GM19351 (cell line): ENCODE results near the gene CHID1.

ENCODE experiments used
- ATAC-seq: cut with Tn5 transposase; IDR thresholded peaks from one replicate; pipeline ENCODE4 v1.9.1; 2021; ENCODE audit warnings: mild to moderate bottlenecking, moderate library complexity; ENCODE audit not compliant: unreplicated experiment

The CHID1 gene

GRCh38 chr11:910589-911030 lies at the start of gene CHID1:
Gene CHID1 (minus strand): TSS chr11:910810. CDS start chr11:904816, 5,994 bp downstream.
- ATAC-seq, result peak; percentile 81

DNA sequence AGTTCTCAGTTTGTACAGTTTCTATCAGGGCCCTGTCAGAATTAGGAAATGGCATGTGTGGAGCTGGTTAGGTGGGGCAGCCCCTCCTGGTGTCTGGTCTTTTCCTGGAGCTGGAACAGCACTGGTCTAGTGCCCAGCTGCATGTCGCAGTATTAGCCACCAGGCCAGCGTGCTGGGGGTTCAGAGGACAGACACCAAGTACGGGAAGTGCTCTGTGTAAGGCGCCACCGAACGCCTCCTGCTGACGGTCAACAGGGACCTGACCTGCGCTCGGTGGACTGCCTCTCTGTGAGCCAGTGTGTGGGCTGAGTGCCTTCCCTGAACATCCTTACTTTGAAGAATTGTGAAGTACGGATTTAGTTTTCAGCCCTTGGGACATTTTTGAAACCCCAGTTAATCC lies 49.0 kb upstream of the CHID1 start:
- ATAC-seq, result no peak

DNA sequence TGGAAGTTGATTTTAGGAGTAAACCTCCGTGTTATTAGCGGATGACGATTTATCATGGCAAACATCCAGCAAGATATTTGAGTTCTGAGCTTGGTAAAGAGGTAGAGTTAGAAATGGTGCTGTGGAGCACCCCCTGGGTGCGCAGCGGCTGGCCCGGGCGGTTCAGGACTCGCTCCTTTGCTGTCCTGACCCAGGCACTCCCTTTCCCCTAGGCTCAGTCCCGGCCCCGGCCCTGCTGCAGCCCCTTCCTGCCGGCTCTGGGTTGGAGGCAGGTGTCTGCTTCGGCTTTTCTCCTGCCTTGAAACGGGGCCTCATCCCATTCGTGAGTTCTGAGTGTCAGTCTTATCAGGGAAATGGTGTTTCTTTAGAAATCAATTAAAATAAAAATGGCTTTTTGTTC lies 48.4 kb upstream of the CHID1 start:
- ATAC-seq, result no peak

- ATAC-seq, result no peak
These were observed 47.5 kb upstream of the CHID1 start for GRCh38 chr11:958101-958500.

- ATAC-seq, result no peak
These were observed 46.8 kb upstream of the CHID1 start for GRCh38 chr11:957212-957920.

GRCh38 chr11:955154-956063 lies 44.8 kb upstream of the CHID1 start:
- no peak for ATAC-seq

DNA sequence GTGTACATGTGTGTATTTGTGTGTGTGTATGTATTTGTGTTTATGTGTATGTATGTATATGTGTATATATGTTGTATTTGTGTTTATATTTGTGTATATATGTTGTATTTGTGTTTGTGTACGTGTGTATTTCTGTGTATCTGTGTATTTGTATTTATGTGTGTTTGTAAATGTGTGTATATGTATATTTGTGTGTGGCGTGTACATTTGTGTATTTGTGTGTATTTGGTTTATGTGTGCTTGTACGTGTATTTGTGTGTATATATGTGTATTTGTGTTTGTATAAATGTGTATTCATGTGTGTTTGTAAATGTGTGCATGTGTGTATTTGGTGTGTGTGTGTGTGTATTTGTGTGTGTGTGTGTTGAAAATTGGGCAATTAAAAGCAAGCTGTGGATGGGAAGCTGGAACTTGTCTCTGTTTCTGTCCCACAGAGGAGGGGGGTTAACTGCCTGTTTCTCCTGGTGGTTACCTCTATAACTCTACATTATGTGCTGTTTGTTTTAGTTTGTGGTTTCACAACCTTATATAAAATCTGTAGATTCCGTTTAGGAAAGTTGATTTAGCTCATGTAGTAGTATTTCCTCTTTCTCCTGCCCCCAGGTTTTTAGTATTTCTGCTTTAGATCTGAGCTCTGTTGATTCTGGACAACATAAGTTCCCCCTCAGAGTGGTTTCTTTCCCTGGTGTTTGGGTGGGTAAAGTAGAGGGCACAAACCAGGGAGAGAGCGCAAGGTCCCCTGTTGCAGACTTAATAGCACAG lies 44.0 kb upstream of the CHID1 start:
- no peak for ATAC-seq

DNA sequence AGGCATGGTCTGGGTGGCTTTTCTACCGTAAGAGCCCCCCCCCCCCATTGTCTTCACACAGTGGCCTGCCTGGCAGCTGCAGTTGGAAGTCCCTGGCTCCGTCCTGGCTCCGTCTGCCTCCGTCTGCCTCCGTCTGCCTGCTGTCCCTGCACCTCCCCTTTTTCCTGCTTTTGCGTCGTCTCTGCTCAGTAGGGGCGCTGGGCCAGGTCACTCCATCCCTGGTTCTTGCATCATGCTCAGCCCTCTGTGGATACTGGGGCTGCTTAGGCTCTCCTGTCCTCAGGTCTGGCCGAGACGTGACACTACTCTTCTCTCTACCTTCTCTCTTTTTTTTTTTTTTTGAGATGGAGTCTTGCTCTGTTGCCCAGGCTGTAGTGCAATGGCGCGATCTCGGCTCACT lies 42.9 kb upstream of the CHID1 start:
- no peak for ATAC-seq

- ATAC-seq, result no peak
These were observed 42.1 kb upstream of the CHID1 start for GRCh38 chr11:952406-953385.

- ATAC-seq, result no peak
These were observed 40.9 kb upstream of the CHID1 start for GRCh38 chr11:951507-951906.

DNA sequence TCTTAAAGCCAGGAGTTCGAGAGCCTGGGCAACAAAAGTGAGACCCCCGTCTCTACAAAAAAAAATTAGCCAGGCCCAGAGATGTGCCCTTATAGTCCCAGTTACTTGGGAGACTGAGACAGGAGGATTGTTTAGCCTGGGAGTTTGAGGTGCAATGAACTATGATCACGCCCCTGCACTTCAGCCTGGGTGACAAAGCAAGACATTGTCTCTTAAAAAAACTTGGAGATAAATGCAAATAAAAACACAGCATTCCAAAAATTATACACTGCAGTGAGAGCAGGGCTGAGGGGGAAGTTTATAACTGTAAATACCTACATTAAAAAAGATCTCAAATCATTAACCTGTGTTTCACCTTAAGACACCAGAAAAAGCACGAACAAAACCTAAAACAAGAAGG lies 37.1 kb upstream of the CHID1 start:
- no peak for ATAC-seq

- no peak for ATAC-seq
These were observed 35.4 kb upstream of the CHID1 start for GRCh38 chr11:945986-946385.

DNA sequence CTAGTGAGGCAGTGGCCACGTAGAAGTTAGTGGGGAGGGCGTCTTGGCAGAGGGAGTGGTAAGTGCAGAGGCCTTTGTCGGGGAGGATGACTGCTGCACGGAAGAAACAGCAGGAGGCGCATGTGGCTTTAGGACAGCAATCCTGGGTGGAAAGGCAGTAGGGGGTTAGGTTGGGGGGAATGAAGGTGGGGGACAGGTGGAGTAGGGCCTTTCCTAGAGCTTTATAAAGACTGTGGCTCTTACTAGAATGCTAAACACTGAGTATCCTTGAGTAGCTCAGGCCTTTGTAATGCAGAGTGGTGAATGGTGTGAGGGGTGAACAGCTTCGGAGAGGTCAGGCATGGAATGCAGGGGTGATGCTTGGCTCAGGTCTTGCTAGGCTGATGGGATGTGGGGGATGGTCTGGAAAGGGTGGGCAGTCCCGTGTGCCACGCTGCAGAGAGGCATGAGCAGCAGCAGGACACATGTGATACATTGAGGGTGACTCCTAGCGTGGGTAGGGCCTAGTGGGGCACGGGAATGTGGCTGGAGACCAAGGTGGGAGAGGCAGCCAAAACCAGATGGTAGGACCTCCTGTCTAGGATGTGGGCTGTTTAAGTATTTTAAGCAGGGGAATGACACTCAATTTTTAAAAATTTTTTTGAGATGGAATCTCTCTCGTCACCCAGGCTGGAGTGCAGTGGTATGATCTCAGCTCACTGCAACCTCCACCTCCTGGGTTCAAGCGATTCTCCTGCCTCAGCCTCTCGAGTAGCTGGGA lies 34.3 kb upstream of the CHID1 start:
- no peak for ATAC-seq

DNA sequence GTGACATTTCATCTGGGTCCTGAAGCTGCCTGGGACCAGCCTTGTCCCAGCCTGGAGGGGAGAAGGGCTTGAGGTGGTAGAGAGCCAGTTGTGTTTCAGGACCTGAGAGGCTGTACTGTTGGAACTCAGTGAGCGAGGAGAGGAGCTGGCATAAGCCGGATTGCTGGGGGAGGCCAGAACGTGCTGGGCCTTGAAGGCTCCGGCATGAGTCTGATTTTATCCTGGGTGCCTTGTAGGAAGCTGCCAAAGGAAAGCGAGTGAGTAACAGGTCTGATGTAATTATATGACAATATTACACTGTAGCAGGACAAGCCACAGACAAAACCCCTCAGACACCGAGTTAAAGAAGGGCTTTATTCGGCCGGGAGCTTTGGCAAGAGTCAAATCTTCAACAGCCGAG lies 32.2 kb upstream of the CHID1 start:
- no peak for ATAC-seq

DNA sequence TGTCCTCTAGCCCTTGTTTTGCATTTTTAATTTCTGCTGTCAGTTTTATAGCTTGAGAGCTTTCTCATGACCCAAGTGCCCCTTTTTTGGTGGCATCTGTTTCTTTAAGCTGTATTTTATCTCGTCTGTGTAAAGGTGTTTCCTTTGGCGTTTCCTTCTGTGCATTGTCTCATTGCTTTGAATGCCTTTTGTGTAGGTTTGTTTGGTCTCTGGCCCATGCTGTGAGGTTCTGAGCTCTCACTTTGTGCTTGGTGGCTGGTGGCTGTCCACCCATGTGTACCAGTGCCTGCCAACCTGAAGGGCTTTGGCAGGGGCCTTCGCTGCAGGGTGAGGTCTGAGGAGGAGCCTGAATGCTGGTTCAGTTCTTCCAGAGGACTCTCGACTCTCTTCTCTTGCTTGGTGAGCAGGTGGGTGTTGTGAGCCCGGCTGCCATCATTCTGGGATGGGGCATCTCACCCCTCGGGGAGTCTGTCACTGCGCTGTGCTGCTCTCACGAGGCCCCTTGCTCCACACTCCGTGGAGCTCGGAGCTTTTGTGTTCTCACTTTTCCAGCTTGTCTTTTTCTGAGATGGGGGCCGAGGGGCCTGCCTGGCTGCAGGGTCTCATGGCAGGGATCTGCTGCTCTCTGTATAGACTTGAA lies 30.0 kb upstream of the CHID1 start:
- ATAC-seq, result no peak

GRCh38 chr11:937841-938261 lies 27.2 kb upstream of the CHID1 start:
- no peak for ATAC-seq

- no peak for ATAC-seq
These were observed 25.6 kb upstream of the CHID1 start for GRCh38 chr11:936199-936598.

GRCh38 chr11:934527-934926 lies 23.9 kb upstream of the CHID1 start:
- no peak for ATAC-seq

GRCh38 chr11:933936-934335 lies 23.3 kb upstream of the CHID1 start:
- no peak for ATAC-seq
